Stimulated activated CD4-positive, alpha-beta T cell treated with anti-CD3 and anti-CD28 coated beads, Interleukin-2, amount 100 ng/mL, for 24 hours (primary cell): Measurements from ENCODE around the gene EXOSC1.
"Not testable (repeated sequence)": the region's sequence is repeated elsewhere in the genome, so short reads cannot be mapped to it uniquely, and the experiment has no call there.

Experiments
- DNase-seq, 2 donors: peaks; one replicate each; pipeline ENCODE4 v3.0.0-alpha.2; 2020

Gene EXOSC1, protein sequence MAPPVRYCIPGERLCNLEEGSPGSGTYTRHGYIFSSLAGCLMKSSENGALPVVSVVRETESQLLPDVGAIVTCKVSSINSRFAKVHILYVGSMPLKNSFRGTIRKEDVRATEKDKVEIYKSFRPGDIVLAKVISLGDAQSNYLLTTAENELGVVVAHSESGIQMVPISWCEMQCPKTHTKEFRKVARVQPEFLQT

DNA sequence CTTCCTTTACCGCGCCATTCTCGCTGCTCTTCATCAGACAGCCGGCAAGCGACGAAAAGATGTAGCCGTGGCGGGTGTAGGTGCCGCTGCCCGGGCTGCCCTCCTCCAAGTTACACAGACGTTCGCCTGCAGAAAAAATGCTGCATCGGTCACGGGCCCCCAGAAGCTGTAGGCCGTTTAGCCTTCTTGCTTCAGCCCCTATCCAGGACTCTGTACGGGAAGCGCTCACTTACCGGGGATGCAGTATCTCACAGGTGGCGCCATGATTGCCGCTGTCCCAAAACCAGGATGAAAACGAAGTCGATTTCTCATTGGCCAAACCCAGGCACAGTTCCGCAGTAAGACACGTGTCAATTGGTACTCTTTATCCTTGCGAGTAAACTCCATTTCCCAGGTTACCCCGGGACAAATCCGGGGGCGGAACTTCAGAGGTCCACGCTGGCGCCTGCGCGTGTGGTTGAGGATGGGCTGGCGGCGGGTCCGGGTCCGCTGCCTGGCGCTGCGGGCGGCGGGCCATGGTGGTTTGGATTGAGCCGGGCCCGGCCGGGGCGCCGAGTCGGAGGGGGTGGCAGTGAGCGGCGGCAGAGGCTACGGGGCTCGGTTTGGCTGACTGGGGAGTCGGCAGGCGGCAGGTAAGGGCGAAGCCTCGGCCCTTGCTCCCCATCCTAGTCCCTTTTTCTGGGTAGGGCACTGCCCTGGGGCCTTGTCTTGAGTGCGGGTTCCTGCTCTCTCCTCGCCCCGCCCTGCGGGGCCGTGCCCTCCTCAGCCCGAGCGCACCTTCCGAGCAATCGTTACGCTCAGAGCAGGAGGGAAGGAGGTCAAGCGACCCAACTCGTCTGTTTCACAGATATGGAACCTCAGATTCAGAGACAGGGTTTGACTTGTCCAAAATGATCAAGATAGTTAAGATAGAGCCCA is at the start of gene EXOSC1, which contains the start of gene ZDHHC16:
Gene EXOSC1, minus strand, starts transcription at position 285 of the 918 bp plus-strand sequence. Its CDS starts 21 bp downstream, at position 264.
Gene ZDHHC16, plus strand, starts transcription at position 454 of the 918 bp plus-strand sequence. CDS start 5,501 bp downstream, outside the sequence.
- DNase-seq: peak; percentile 93

DNA sequence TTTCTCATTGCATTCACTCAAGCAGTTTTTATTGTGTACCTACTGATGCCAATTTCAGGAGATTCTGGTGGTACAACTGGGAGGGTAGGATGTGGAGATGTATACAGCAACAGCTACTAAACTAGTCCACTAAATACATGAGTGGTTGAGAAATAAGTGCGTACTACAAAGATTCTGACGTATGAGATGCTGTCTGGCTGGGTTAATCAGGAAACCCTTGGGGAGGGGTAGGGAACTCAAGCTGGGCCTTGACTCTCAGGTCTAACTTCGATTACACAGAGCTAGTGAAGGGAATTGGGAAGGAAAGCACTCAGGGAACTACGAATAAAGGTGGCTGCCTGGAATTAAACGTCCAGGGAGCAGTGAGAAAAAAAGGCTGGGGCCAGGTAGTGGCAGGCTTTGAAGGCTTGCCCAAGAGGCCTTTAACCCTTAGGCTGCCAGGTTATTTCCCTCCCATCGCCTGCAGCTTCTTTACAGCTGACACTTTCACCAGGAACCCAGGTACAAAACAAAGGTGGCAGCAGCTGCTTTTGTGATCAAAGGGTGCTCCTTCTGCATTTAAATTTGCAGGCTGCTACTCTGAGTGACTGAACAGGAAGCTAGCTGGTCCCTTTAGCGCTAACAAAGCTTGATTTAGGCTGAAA is 49.2 kb upstream of the EXOSC1 start:
- DNase-seq: no peak

DNA sequence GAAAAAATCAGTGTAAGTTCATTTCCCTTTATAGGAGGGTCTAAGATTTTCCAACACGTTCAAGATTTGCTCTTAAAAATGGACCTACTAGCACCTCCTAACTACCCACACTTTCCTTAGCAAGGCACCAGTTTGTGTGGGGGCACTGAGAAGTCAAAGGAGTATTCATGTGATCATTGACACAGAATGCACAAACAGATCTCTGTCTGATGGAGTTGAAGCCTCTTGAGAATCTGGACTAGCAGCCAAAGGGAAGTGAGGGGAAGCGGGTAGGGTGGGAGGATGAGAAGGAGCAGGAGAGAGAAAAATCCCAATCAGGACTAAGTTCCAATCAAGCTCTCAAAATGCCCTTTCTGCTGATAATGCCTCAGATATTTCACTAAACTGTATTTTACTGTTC is 48.3 kb upstream of the EXOSC1 start:
- DNase-seq: no peak

DNA sequence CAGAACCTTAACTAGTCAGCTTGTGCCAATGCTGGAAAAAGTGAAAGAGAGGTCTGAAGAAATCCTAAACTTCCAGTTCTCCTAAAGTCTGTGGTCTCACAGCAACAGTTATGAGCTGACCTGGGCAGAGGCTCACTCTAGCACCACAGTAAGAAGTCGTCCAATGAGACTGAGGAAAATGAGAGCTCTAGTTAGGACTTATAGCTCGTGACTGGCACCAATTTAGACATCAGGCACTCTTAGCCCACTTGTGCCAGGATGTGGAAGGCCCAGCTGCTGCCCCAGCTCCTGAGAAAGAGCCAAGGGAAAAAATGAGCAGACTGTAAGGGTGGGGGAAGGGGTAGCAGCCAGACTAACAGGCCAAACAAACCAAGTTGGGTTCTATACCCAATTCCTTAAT is 44.8 kb upstream of the EXOSC1 start:
- no peak for DNase-seq

DNA sequence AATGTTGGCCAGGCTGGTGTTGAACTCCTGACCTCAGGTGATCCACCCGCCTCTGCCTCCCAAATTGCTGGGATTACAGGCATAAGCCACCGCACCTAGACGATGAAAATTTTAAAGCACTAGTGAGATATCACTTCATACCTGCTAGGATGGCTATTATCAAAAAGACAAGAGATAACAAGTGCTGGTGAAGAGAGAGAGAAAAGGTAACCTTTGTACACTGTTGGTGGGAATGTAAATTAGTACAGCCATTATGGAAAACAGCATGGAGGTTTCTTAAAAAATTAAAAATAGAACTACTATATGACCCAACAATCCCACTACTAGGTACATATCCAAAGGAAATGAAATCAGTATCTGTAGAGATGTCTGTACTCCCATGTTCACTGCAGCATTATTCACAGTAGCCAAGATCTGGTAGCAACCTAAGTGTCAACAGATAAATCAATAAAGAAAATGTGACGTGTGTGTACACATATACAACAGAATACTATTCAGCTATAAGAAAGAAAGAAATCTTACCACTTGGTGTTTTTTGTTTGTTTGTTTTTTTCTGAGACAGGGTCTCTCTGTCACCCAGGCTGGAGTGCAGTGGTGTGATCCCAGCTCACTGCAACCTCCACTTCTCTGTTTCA is 40.0 kb upstream of the EXOSC1 start:
- DNase-seq: no peak

DNA sequence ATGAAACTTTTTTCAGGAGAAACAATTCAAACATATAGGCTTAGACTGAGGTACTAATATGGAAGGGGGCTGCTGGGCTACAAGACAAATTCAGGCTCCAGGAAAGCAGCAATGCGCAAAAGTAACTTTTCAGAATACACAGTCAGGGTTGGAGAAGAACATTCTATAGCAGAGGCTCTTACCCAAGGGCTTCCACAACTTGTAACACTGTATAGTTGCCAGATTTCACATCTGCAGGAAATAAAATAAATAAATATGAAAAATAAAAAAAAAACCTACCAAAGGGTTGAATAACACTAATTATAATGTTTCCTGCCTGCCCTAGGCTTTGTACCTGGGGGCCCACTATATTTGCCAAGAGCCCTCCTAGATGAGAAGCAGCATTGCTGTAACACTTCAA is 38.1 kb upstream of the EXOSC1 start:
- no peak for DNase-seq

DNA sequence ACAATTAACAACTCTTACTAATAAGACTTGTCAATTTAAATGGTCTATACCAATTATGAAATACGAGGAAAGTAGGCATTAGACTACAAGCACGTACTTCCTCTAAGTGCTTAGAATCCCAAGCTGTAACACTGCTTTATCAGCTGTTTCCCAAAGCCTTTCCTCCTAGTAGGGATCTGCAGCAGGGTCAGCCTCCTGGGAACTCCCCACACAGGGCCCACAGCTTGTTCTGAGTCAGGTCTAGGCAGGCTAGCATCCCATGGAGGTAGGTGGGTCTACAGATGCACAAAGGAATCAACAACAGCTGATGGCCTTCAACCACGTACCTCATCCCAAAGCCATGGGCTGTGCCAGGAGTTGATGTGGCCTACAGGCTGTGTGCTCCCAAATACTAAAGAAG is 37.7 kb upstream of the EXOSC1 start:
- no peak for DNase-seq

DNA sequence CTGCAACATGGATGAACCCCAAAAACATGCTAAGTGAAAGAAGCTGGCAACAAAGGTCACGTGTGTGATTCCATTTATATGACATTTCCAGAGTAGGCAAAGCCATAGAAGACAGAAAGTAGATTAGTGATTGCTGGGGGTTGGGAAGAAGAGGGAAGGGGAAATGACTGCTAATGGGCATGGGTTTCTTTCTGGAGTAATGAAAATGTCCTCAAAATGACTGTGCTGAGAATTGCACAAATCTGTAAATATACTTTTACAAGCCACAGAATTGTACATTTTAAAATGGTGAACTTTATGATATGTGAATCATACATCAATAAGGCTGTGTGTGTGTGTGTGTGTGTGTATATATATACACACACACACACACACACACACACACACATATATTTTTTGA is 36.6 kb upstream of the EXOSC1 start:
- no peak for DNase-seq

DNA sequence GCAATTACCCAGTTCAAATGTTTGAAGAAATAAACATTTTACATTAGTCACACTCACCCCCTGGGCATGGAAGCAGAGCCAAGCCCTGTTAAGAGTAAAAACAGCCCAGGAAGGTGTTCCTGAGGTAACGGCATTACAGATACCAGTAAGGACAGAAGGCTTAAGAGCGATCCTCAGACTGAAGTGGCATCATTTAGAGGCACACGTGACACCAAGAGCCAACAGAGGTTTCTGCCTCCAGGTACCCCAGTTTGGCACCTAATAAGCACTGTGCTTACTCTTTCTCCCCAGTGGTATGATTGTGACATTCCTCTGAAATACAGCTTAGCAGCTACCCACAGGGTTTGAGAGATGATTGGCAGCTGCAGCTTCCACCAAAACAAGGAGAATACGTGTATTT is 35.3 kb upstream of the EXOSC1 start:
- no peak for DNase-seq

DNA sequence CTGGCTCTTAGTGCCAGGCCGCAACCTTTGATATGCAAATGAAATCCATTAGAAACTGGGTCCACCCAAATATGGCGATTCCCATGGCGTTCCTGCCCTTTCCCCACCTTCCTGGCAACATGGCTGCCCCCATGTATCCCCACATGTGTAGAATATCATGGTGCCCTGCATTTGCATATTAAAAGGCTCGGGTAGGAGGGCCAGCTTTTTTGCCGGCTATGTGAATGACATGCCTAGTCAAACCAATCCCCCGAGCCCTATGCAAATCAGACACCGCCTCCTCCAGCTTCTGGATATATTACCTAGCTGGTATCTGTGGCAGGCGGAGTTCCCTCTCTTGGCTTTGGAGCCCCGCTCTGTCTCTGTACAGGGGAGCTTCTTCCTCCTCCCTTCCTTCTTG is 34.1 kb upstream of the EXOSC1 start:
- DNase-seq: no peak

DNA sequence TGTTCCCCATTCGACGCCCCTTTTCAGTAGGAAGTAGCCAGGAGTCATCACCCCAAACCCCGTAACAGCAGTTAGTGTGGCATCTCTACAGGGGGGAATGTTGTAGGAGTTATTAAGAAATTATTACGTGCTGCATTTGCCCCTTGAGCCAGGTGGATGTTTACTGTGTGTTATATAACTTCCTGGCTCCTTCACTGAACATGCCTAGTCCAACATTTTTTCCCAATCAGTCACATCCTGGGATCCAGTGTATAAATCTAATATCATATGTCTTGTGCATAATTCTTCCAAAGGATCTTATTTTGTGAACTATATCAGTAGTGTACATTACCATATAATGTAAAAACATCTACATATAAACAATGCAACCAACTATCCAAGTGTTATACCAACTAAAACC is 33.6 kb upstream of the EXOSC1 start:
- not testable (repeated sequence) for DNase-seq

DNA sequence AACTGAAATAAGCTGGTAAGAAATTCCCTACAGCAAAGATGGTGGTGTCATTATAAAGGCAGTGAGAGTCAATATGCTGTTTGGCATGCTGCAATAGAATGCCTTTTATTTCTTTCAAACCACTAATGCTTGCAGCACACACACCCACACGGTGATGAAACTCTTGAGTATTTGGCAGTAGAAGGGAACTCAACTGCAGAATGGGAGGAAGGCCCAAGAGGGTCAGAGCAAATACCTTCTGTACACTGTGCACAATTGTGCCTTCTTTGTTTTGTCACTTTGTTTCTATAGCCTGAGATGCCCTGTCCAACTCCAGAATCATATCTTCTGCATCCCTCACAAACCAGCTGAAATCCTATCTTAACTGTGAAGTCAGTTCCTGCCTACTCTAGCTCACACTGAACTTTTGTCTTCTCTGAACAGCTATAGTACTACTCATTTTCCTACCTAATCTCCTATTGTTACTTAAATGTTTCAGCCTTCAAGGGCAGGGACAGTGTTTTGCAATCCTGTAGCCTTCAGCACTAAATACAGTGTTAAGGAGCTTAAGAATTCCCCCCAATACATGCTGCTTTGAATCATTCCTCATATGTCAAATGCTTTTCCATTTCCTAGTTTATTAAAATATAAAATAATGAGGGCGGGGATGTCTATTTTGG is 30.3 kb upstream of the EXOSC1 start:
- DNase-seq: no peak

DNA sequence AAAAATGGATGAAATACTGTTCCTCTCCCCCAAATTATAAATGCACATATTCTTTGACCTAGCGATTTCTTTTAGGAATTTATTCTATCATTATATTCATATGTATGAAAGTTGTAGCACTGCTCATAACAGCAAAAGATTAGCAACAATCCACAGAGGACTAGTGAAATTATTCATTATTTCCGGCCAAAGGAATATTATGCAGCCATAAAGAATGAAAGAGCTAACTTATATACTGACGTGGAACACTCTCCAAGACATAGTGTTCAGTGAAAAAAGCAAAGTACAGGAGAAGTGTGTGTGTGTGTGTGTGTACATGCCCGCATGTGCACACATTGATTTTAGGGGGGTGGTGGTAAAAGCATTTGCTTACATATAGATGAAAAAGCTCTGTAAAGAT is 29.1 kb upstream of the EXOSC1 start:
- DNase-seq: no peak

DNA sequence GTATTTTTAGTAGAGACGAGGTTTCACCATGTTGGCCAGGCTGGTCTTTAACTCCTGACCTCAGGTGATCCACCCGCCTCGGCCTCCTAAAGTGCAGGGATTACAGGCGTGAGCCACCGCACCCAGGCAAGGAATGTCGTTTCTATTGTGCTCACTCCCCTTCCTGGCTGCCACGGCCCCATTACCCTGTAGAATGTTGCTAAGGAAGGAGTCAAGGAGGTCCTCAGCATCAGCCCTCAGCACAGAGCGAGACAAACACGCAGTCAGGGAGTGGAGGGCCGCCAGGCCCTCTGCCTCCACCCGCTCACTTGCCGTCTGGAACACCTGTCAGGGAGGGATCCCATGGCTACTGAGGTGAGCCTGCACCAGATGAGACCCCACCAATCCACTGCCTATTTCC is 23.0 kb upstream of the EXOSC1 start:
- DNase-seq: not testable (repeated sequence)

DNA sequence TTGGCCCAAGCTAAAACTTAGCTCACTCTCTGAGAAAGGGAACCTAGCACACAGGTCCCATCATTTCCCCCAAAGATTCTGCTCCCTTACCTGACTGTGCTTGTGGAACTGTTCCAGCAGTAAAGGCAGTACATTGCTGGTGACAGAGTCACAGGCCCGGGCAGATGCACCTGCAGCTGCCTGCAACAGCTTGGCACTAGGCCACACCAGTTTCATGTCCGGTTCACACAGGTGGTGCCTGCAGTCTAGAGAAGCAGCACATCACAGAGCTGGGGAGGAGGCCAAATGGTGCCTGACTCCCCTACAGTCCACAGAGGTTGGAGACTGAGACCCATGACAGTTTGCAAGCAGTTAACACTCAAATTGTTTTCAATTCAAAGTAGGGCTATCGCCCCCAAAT is 22.4 kb upstream of the EXOSC1 start:
- no peak for DNase-seq

DNA sequence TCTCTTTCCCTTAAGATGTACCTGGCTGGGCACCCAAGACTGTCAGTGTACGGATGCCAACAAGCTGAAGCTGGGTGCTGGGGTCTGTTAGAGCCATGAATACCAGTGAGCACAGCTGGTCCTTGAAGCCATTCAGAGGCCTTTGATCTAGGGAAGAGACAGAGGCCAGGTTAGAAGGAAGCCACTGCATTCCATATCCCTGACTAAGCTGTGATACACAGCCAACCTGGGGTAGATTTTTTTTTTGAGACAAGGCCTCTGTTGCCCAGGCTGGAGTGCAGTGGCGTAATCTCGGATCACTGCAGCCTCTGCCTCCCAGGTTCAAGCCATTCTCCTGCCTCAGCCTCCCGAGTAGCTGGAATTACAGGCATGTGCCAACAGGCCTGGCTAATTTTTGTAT is 20.9 kb upstream of the EXOSC1 start:
- DNase-seq: no peak

DNA sequence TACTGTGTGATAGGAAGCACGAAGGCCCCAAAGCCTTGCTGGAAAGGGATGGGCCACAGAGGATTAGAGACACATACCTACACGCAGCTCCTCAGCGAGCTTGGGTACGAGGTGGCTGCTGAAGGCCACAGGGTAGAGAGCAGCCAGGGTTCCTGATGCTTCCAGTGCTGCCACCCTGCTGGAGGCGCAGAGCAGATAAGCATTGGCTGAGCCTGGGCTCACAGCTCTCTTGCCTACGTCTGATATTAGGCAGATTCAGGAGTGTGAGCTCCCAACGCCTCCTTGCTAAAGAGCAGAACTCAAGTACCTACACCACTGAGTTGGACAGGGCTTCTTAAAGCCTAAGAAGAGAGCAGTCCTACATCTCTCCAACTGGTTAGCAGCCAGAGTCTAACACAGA is 20.2 kb upstream of the EXOSC1 start:
- DNase-seq: no peak

DNA sequence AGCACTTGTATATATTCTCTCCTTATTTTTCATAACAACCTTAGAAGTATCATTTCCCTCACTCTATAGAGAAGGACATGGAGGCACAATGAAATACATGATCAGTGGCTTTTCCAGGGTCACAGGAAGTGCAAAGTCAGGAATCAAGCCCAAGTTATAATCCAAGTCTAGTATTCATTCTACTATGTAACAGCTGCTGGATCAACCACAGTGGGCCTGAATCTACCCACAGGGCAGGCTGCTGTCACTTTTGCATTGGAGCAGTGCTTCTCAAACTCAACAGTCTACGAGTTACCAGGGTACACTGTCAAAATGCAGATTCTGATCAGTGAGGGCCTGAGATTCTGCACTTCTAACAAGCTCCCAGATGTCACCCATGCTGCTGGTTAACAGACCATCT is 18.4 kb upstream of the EXOSC1 start:
- no peak for DNase-seq

DNA sequence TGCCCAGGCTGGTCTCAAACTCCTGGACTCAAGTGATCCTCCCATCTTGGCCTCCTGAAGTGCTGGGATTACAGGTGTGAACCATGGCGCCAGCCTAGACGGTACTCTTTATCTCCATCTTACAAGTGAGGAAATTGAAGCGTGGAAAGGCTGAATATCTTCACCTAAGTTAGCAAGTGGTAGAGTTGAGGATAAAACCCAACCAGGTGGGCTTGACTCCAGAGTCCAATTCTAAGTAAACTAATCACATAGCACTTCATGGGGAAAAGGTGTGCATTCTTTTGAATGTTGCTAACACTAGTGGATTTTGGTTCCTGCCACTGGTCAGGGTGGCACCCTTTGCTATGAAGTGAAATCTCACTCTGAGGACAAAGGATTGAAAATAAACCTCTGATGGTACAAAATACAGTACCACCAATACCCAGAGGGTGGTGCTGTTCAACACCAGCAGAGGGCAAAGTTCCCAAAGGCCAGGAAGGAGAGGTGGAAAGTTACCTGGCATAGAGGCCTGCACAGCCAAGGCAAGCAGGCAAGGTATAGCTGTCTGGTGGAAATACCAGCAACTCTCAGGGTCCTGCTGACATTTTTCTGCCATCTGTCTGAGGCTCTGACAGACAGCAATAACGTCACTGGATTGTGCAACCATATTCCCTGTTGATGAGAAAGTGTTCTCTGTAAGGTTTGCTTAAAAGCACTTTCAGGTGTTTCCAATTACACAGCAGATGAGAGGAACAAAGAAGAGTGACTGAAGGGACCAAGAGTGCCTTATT is 17.7 kb upstream of the EXOSC1 start:
- peak in 1 of 2 donors; percentile 44 for DNase-seq

DNA sequence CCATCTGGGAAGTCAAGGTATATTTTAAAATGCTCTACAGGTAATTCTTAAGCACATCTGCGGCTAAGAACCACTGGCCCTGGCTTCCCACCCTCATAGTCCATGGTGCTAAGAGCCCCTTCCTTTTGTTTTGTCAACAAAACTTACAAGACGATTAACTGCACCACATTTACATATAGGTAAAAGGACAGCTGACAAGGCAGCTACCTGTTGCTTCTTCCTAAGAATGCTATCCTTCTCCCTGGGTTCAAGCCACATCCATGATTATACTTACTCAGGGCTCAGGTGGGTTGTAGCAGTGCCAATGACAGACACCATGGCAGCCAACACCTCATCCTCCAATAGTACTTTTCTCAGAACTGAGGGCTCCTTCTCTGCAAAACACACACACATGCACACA is 16.5 kb upstream of the EXOSC1 start:
- DNase-seq: no peak

DNA sequence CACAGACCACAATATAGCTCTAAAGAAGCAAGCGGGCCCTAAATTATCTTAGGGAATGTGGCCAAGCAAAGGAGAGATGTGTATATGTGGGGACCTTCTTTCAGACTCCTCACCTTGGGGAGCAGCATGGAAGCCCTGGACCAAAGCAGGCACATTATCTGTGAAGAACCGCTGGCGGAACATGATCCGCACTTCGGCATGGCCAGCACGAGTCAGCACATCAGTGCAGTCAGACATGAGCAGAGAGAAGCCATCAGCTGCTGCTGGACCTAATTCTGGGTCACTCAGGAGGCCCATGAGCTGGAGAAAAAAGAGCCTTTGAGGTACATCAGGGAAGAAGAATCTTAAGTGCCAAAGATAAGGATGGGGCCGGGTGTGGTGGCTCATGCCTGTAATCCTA is 14.1 kb upstream of the EXOSC1 start:
- no peak for DNase-seq

DNA sequence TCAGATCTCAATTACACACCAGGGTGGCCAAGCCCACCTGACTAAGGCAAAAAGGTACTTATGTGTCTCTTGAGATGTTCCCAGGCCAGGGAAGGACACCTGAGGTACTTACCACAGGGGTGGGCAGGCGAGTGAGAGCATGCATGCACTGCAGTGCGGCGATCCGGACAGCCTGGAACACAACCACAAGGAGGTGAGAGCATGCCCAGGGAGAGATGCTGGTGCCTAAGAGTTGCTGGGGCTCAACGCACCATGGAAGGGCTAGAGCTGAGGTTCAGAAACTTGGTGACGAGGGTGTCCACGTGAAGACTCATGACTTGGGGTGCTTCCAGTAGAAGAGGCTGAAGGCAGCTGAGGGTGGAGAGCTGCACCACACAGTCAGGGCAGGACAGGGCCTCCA is 13.3 kb upstream of the EXOSC1 start:
- DNase-seq: no peak
